GM13976 (cell line): ENCODE results near the gene STN1.

Experiments used
- DNase-seq: peaks from one replicate; pipeline ENCODE4 v3.0.0; 2012; ENCODE audit warnings: low spot score
- CTCF ChIP-seq: IDR thresholded peaks from 2 replicates; pipeline ENCODE4 v1.5.1; 2012; ENCODE audit warnings: borderline replicate concordance, mild to moderate bottlenecking; ENCODE audit not compliant: insufficient read depth; ENCODE audit errors: extremely low read depth, missing control alignments, control extremely low read depth
- in situ Hi-C: fragments of 300-500 bp; cut with MboI; formaldehyde crosslinking; loops from one replicate; pipeline ENCODE4 v1.12.0; 2022; ENCODE audit warnings: low sequenced_read_pairs, mixed read lengths, inconsistent platforms; ENCODE audit not compliant: unreplicated experiment

STN1 gene

GRCh38 chr10:103874730-103875129 lies 43.3 kb downstream of the STN1 start:
- no peak for DNase-seq
- in situ Hi-C loops, result loop anchor here (25.0 kb wide), 1 partner anchor 338 kb away; no protein-coding TSS in a partner anchor

GRCh38 chr10:103872137-103872931 lies 45.6 kb downstream of the STN1 start:
- no peak for TF ChIP-seq CTCF
- DNase-seq, result no peak
- in situ Hi-C loops, result no loop called here

More at GRCh38 chr10:103874730-103875129, 43.3 kb downstream of the STN1 start:
- TF ChIP-seq CTCF, result no peak

GRCh38 chr10:103871006-103871405 lies 47.0 kb downstream of the STN1 start:
- in situ Hi-C loops, result no loop called here
- TF ChIP-seq CTCF, result no peak
- DNase-seq, result no peak

GRCh38 chr10:103870516-103870915 lies 47.5 kb downstream of the STN1 start:
- no peak for DNase-seq
- in situ Hi-C loops, result no loop called here
- TF ChIP-seq CTCF, result no peak

- in situ Hi-C loops, result loop anchor here (10.0 kb wide), 1 partner anchor 155 kb away; no protein-coding TSS in a partner anchor
- no peak for DNase-seq
- no peak for TF ChIP-seq CTCF
Measured at GRCh38 chr10:103869336-103869735, 48.6 kb downstream of the STN1 start.

- in situ Hi-C loops, result loop anchor here (10.0 kb wide), 1 partner anchor 153 kb away; no protein-coding TSS in a partner anchor
- no peak for DNase-seq
- TF ChIP-seq CTCF, result no peak
Measured at GRCh38 chr10:103868200-103868599, 49.8 kb downstream of the STN1 start.
